ENCODE data around the gene NLRP8.

- no peak for TF ChIP-seq CTCF (IDR thresholded peaks at IDR 0.05)
- no peak for TF ChIP-seq POLR2A (IDR thresholded peaks at IDR 0.05)
These were observed 12.5 kb downstream of the NLRP8 start for GRCh38 chr19:55959996-55960675.

All from right lobe of liver (tissue), 4 donors.